GM12892 (cell line): ENCODE measurements around the gene ELF5.

Source experiments
- POLR2A ChIP-seq: IDR thresholded peaks from 2 replicates; pipeline ENCODE4 v1.6.1; 2011; ENCODE audit warnings: low read depth, low read length, control low read depth
- POLR2AphosphoS5 ChIP-seq: IDR thresholded peaks from 2 replicates; pipeline ENCODE4 v1.6.1; 2011; ENCODE audit warnings: low read depth, low read length, control low read depth

- TF ChIP-seq POLR2AphosphoS5 (no peak), POLR2A (no peak)
These were observed 7.7 kb downstream of the ELF5 start for GRCh38 chr11:34505874-34506273.
